H1 (cell line): Measurements from ENCODE around the gene DNAAF8. TPM values are rescaled to one million over a fixed set of nuclear protein-coding genes. Genes with fewer than 3 reads are reported as not detected.

Experiments
- CHD1 ChIP-seq: IDR thresholded peaks from 2 replicates; pipeline ENCODE4 v1.6.1; 2012; ENCODE audit warnings: low read depth, low read length, improper control_type of control experiment
- RNF2 ChIP-seq: fragments of 200-900, 300-1000 bp; sonication (generic); IDR thresholded peaks from 2 replicates; pipeline ENCODE4 v1.7.1; 2016; ENCODE audit warnings: borderline replicate concordance, low read depth, mild to moderate bottlenecking, antibody characterized with exemption, low read length; ENCODE audit not compliant: poor library complexity, severe bottlenecking; ENCODE audit errors: missing control alignments
- polyA plus RNA-seq, 7 experiments: library from polyadenylated mRNA; depleted of rRNA in 3 of 7; stranded (reverse) in 5 of 7; unstranded in 2 of 7; fragments of >200 nt in 5 of 7; fragments of 200-250 nt in 2 of 7; gene quantifications; 1 replicate in 5 of 7; 2 replicates in 1 of 7; 4 replicates in 1 of 7; pipeline versions ENCODE4 v1.2.1 to v1.2.3, GENCODE V29; 2011 to 2013; ENCODE audit warnings: missing spikeins in 2 of 7, mixed read lengths in 2 of 7
- total RNA-seq: library from RNA; stranded (reverse); fragmentation: NEBNext Ultra II Directional; extraction: Animal tissue kit (Norgen Biotek cat#: 25700); gene quantifications from 2 replicates; pipeline ENCODE4 v1.2.1, GENCODE V29; 2021

Gene DNAAF8
- total and polyA plus RNA-seq, 2 of the 8 experiments (the other 6 are each of a cell fraction or from before 2014, with no cell fraction given), result 0.39 TPM; not detected in 1

GRCh38 chr16:4763791-4764190 lies 29.5 kb downstream of the DNAAF8 start (continued):
- no peak for TF ChIP-seq RNF2
- TF ChIP-seq CHD1, result no peak
